ENCODE results near the gene S1PR2.

Gene S1PR2

DNA sequence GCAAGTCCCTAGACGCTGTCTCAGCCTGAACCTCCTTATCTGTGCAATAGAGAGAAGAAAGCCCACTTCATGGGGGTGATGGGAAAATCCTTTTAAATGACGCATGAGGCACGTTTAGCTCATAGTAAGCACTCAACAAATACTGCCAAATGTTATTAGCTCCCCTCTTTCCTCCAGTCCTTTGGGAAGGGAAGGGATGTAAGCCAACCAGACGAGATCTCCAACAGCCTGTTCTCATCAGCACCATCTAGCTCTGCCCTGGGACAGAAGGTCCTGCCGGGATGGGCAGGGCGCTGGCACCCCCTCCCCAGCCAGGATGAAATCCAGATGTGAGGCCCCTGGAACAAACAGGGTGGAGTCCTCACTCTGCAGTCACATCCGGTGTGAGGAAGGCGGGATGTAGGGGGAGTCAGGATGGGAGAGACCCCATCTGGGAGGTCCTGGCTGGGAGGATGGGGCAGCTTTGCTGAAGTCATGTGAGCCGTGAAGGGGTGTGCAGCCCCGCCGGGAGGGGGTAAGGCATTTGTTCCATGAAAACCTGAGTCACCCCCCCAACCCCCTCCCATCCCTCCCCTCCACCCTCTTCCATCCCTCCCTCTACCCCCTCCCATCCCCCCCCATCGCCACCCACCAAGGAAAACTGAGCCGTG, 4.6 kb downstream of the S1PR2 start:
- Histone ChIP-seq H3K14ac (ENCODE audit: low read length in 2 of 2) (no peak overlapping the region), H2AFZ (ENCODE audit: low read depth, low read length) (no peak overlapping the region), H4K91ac (ENCODE audit: low read length) (no peak overlapping the region), H3K36me3 (ENCODE audit: control insufficient read depth in 1 of 2, insufficient read depth in 2 of 2, low read depth in 1 of 2, low read length in 2 of 2) (peaks cover 15 to 28% of the 10 kb centered on the region in 2 experiments), H2BK15ac (ENCODE audit: low read depth, poor library complexity, severe bottlenecking) (no peak overlapping the region), H4K8ac (ENCODE audit: low read length) (no peak overlapping the region), H3K4me3 (ENCODE audit: insufficient read depth in 1 of 2, low read depth in 1 of 2, low read length in 2 of 2) (peak overlapping the region in 1 of 2 experiments; percentile 32), H3K23ac (ENCODE audit: low read length in 2 of 2) (no peak overlapping the region), H3K4ac (ENCODE audit: low read depth in 1 of 2, low read length in 2 of 2) (no peak overlapping the region), H2AK5ac (ENCODE audit: low read length, severe bottlenecking) (no peak overlapping the region), H3K9me3 (ENCODE audit: control insufficient read depth, low read length) (no peaks in the 10 kb centered on the region), H3K4me2 (ENCODE audit: low read length, poor library complexity, severe bottlenecking) (no peak overlapping the region), H2BK120ac (ENCODE audit: low read depth, low read length) (no peak overlapping the region), H2BK5ac (ENCODE audit: low read depth, low read length, poor library complexity, severe bottlenecking) (no peak overlapping the region), H3K79me1 (replicated peaks; ENCODE audit: low read length, poor library complexity, severe bottlenecking) (peaks cover 15% of the 10 kb centered on the region), H3K18ac (ENCODE audit: low read depth in 1 of 2, low read length in 2 of 2) (no peak overlapping the region), H3K27ac (ENCODE audit: low read length, poor library complexity, severe bottlenecking) (no peak overlapping the region), H3K4me1 (ENCODE audit: control insufficient read depth, insufficient read depth, low read depth, low read length) (peaks cover 10% of the 10 kb centered on the region), H3K27me3 (ENCODE audit: control insufficient read depth in 1 of 2, insufficient read depth in 1 of 2, low read length in 2 of 2) (no peaks in the 10 kb centered on the region), H3K9ac (ENCODE audit: low read length) (peak overlapping the region; percentile 60), H2BK12ac (ENCODE audit: low read length in 2 of 2) (no peak overlapping the region)
- peak; percentile 25 for DNase-seq
- WGBS = 43% methylated on average over 8 of the region's 13 CpGs

DNA sequence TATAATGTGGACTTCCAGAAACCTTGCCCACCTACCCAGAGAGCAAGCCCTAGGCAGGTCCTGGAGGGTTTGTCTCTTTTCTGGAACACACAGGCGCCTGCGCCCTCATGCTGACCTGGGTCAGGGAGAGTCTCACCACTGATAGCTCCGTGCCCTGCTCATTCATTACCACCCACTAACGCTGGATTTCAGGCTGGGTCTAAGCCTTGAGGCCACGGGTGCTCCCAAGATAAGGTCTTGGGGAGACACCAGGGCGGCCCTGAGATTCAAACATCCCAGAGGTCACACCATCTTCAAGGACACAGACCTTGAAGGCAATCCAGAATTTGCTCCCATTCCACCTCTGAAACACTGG, 5.1 kb downstream of the S1PR2 start:
- Histone ChIP-seq H3K14ac (ENCODE audit: low read length in 2 of 2) (no peak overlapping the region), H2AFZ (ENCODE audit: low read depth, low read length) (no peak overlapping the region), H3K4ac (ENCODE audit: low read depth in 1 of 2, low read length in 2 of 2) (no peak overlapping the region), H3K4me3 (ENCODE audit: insufficient read depth in 1 of 2, low read depth in 1 of 2, low read length in 2 of 2) (peak overlapping the region in 1 of 2 experiments; percentile 32), H3K79me1 (replicated peaks; ENCODE audit: low read length, poor library complexity, severe bottlenecking) (peaks cover 15% of the 10 kb centered on the region), H2BK12ac (ENCODE audit: low read length in 2 of 2) (no peak overlapping the region), H3K23ac (ENCODE audit: low read length in 2 of 2) (no peak overlapping the region), H3K4me1 (ENCODE audit: control insufficient read depth, insufficient read depth, low read depth, low read length) (peaks cover 10% of the 10 kb centered on the region), H2BK15ac (ENCODE audit: low read depth, poor library complexity, severe bottlenecking) (no peak overlapping the region), H2BK120ac (ENCODE audit: low read depth, low read length) (no peak overlapping the region), H3K36me3 (ENCODE audit: control insufficient read depth in 1 of 2, insufficient read depth in 2 of 2, low read depth in 1 of 2, low read length in 2 of 2) (peaks cover 15 to 30% of the 10 kb centered on the region in 2 experiments), H4K8ac (ENCODE audit: low read length) (no peak overlapping the region), H3K9ac (ENCODE audit: low read length) (peak overlapping the region; percentile 60), H3K27ac (ENCODE audit: low read length, poor library complexity, severe bottlenecking) (no peak overlapping the region), H4K91ac (ENCODE audit: low read length) (no peak overlapping the region), H2BK5ac (ENCODE audit: low read depth, low read length, poor library complexity, severe bottlenecking) (no peak overlapping the region), H3K4me2 (ENCODE audit: low read length, poor library complexity, severe bottlenecking) (no peak overlapping the region), H3K9me3 (ENCODE audit: control insufficient read depth, low read length) (no peaks in the 10 kb centered on the region), H3K27me3 (ENCODE audit: control insufficient read depth in 1 of 2, insufficient read depth in 1 of 2, low read length in 2 of 2) (no peaks in the 10 kb centered on the region), H2AK5ac (ENCODE audit: low read length, severe bottlenecking) (no peak overlapping the region), H3K18ac (ENCODE audit: low read depth in 1 of 2, low read length in 2 of 2) (no peak overlapping the region)
- no peak for DNase-seq
- 93% methylated on average over 6 of the region's 6 CpGs for WGBS

DNA sequence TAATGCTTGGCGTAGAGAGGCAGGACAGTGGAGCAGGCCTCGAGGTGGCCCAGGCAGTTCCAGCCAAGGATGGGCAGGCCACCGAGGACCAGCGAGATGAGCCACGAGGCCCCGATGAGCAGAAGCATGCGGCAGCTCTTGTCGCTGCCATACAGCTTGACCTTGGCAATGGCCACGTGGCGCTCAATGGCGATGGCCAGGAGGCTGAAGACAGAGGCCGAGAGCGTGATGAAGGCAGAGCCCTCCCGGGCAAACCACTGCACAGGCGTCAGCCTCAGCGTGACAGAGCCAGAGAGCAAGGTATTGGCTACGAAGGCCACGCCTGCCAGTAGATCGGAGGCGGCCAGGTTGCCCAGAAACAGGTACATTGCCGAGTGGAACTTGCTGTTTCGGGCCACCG, 6.8 kb downstream of the S1PR2 start:
- no peak overlapping the region for H2AFZ ChIP-seq (ENCODE audit: low read depth, low read length)
- H3K27ac ChIP-seq (ENCODE audit: low read length, poor library complexity, severe bottlenecking) = no peak overlapping the region
- H3K4me3 ChIP-seq (ENCODE audit: insufficient read depth in 1 of 2, low read depth in 1 of 2, low read length in 2 of 2) = no peak overlapping the region
- no peak overlapping the region for H3K4me2 ChIP-seq (ENCODE audit: low read length, poor library complexity, severe bottlenecking)
- no peak overlapping the region for H4K91ac ChIP-seq (ENCODE audit: low read length)
- H3K36me3 ChIP-seq (ENCODE audit: control insufficient read depth in 1 of 2, insufficient read depth in 2 of 2, low read depth in 1 of 2, low read length in 2 of 2) = peaks cover 15 to 30% of the 10 kb centered on the region in 2 experiments
- H3K4ac ChIP-seq (ENCODE audit: low read depth in 1 of 2, low read length in 2 of 2) = no peak overlapping the region
- 98% methylated on average over 23 of the region's 23 CpGs for WGBS
- H3K9ac ChIP-seq (ENCODE audit: low read length) = no peak overlapping the region
- peak overlapping the region; percentile 41 for H2BK15ac ChIP-seq (ENCODE audit: low read depth, poor library complexity, severe bottlenecking)
- no peaks in the 10 kb centered on the region for H3K27me3 ChIP-seq (ENCODE audit: control insufficient read depth in 1 of 2, insufficient read depth in 1 of 2, low read length in 2 of 2)
- no peak overlapping the region for H3K18ac ChIP-seq (ENCODE audit: low read depth in 1 of 2, low read length in 2 of 2)
- H3K14ac ChIP-seq (ENCODE audit: low read length in 2 of 2) = no peak overlapping the region
- H3K4me1 ChIP-seq (ENCODE audit: control insufficient read depth, insufficient read depth, low read depth, low read length) = peaks cover 3% of the 10 kb centered on the region
- no peak overlapping the region for H2BK120ac ChIP-seq (ENCODE audit: low read depth, low read length)
- no peak overlapping the region for H2BK5ac ChIP-seq (ENCODE audit: low read depth, low read length, poor library complexity, severe bottlenecking)
- H4K8ac ChIP-seq (ENCODE audit: low read length) = no peak overlapping the region
- H3K23ac ChIP-seq (ENCODE audit: low read length in 2 of 2) = no peak overlapping the region
- no peaks in the 10 kb centered on the region for H3K9me3 ChIP-seq (ENCODE audit: control insufficient read depth, low read length)
- H3K79me1 ChIP-seq (replicated peaks; ENCODE audit: low read length, poor library complexity, severe bottlenecking) = peaks cover 7% of the 10 kb centered on the region
- H2AK5ac ChIP-seq (ENCODE audit: low read length, severe bottlenecking) = no peak overlapping the region
- no peak overlapping the region for H2BK12ac ChIP-seq (ENCODE audit: low read length in 2 of 2)
- no peak for DNase-seq

DNA sequence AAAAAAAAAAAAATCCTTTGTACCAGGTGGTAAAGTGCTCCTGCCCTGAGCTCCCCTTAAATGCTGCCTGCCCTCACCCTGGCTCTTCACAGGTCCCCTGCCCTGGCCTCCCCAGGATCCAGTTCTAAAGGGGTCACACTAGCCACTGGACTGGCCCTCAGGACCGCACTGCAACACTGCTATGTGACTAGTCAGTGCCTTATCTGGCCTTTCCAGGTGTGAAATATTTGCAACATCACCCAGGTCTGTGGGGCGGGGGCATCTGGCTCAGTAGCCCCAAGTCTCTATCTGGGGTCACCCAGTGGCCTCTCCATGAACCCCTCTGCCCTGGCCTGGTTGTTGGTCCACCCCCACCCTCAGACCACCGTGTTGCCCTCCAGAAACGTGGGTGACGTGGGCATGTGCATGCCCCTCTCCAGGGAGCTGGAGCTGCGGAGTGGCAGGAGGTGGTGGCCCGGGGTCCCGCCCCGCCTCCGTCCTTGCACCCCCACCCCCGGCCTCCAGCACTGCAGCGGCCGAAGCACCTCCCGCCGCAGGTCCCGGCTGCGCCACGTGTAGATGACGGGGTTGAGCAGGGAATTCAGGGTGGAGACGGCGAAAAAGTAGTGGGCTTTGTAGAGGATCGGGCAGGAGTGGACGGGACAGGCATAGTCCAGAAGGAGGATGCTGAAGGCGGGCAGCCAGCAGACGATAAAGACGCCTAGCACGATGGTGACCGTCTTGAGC, 7.5 kb downstream of the S1PR2 start:
- Histone ChIP-seq H2BK12ac (ENCODE audit: low read length in 2 of 2) (no peak overlapping the region), H3K4ac (ENCODE audit: low read depth in 1 of 2, low read length in 2 of 2) (no peak overlapping the region), H3K79me1 (replicated peaks; ENCODE audit: low read length, poor library complexity, severe bottlenecking) (peaks cover 7% of the 10 kb centered on the region), H4K8ac (ENCODE audit: low read length) (no peak overlapping the region), H3K36me3 (ENCODE audit: control insufficient read depth in 1 of 2, insufficient read depth in 2 of 2, low read depth in 1 of 2, low read length in 2 of 2) (peaks cover 15 to 30% of the 10 kb centered on the region in 2 experiments), H2AFZ (ENCODE audit: low read depth, low read length) (no peak overlapping the region), H3K27ac (ENCODE audit: low read length, poor library complexity, severe bottlenecking) (no peak overlapping the region), H3K23ac (ENCODE audit: low read length in 2 of 2) (no peak overlapping the region), H3K27me3 (ENCODE audit: control insufficient read depth in 1 of 2, insufficient read depth in 1 of 2, low read length in 2 of 2) (no peaks in the 10 kb centered on the region), H2BK15ac (ENCODE audit: low read depth, poor library complexity, severe bottlenecking) (no peak overlapping the region), H2BK120ac (ENCODE audit: low read depth, low read length) (no peak overlapping the region), H3K4me3 (ENCODE audit: insufficient read depth in 1 of 2, low read depth in 1 of 2, low read length in 2 of 2) (no peak overlapping the region), H4K91ac (ENCODE audit: low read length) (no peak overlapping the region), H2AK5ac (ENCODE audit: low read length, severe bottlenecking) (no peak overlapping the region), H2BK5ac (ENCODE audit: low read depth, low read length, poor library complexity, severe bottlenecking) (no peak overlapping the region), H3K4me1 (ENCODE audit: control insufficient read depth, insufficient read depth, low read depth, low read length) (peaks cover 3% of the 10 kb centered on the region), H3K14ac (ENCODE audit: low read length in 2 of 2) (no peak overlapping the region), H3K18ac (ENCODE audit: low read depth in 1 of 2, low read length in 2 of 2) (no peak overlapping the region), H3K4me2 (ENCODE audit: low read length, poor library complexity, severe bottlenecking) (no peak overlapping the region), H3K9me3 (ENCODE audit: control insufficient read depth, low read length) (no peaks in the 10 kb centered on the region), H3K9ac (ENCODE audit: low read length) (no peak overlapping the region)
- DNase-seq = no peak
- 96% methylated on average over 28 of the region's 28 CpGs for WGBS
